HL-60 (cell line): Measurements from ENCODE around the gene TEDC2.

ENCODE experiments used
- DNase-seq, 2 experiments: peaks; one replicate each; pipeline ENCODE4 v3.0.0-alpha.2; 2010 to 2020; ENCODE audit warnings: low read depth in 1 of 2, low spot score in 1 of 2
- H3K27ac ChIP-seq: fragments of 250-450 bp; sonication (Bioruptor Pico); replicated peaks from 2 replicates; pipeline ENCODE4 v1.5.1; 2020; ENCODE audit warnings: mild to moderate bottlenecking, moderate library complexity
- H3K27me3 ChIP-seq: fragments of 250-450 bp; sonication (Bioruptor Pico); 2 replicates; pipeline ENCODE4 v1.5.1; 2021; ENCODE audit warnings: mild to moderate bottlenecking, moderate library complexity; ENCODE audit not compliant: insufficient read depth, poor library complexity, severe bottlenecking
- H3K4me3 ChIP-seq: replicated peaks from 2 replicates; pipeline ENCODE4 v1.5.1; 2011; ENCODE audit warnings: mild to moderate bottlenecking, control low read depth, low read length; ENCODE audit not compliant: insufficient read depth
- GABPA ChIP-seq: IDR thresholded peaks from 2 replicates; pipeline ENCODE4 v1.6.1; 2012; ENCODE audit warnings: low read depth
- POLR2AphosphoS5 ChIP-seq: IDR thresholded peaks from 2 replicates; pipeline ENCODE4 v1.6.1; 2012; ENCODE audit warnings: low read depth
- SPI1 ChIP-seq: IDR thresholded peaks from 2 replicates; pipeline ENCODE4 v1.6.1; 2012; ENCODE audit warnings: low read depth, mild to moderate bottlenecking, borderline replicate concordance
- TF ChIP-seq, protein P1 (sequence below): IDR thresholded peaks from 2 replicates; pipeline ENCODE4 v1.6.1; 2012; ENCODE audit warnings: low read depth; ENCODE audit not compliant: insufficient replicate concordance
- TF ChIP-seq, protein P2 (sequence below): IDR thresholded peaks from one replicate; pipeline ENCODE4 v1.5.1; 2011; ENCODE audit warnings: low read length, control low read depth, inconsistent platforms; ENCODE audit not compliant: insufficient read depth

TEDC2 gene

DNA sequence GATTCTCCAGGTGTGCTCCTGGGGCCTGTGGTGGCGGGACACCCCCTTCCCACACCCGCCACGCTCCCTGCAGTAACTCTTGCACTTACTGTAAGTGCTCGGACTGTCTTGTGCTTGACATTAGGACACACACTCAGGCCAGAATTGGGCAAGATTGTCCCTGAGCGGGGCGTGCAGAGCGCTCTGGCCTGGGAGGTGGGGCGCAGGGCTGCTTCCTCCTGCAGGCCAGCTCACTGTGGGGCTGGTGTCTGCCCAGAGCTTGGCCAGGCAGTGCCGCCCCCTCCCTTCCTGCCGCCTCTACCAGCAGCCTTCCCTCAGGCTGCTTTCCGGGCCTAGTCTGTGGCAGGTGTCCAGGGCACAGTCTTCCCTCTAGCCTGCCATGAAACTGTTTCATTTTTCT is 47.8 kb downstream of the TEDC2 start:
- Histone ChIP-seq H3K27me3 (no peaks in the 10 kb centered on the region), H3K27ac (peak overlapping the region; percentile 78), H3K4me3 (no peak overlapping the region)
- TF ChIP-seq POLR2AphosphoS5 (no peak), SPI1 (no peak)
- peak; percentile 79 to 80 for DNase-seq

DNA sequence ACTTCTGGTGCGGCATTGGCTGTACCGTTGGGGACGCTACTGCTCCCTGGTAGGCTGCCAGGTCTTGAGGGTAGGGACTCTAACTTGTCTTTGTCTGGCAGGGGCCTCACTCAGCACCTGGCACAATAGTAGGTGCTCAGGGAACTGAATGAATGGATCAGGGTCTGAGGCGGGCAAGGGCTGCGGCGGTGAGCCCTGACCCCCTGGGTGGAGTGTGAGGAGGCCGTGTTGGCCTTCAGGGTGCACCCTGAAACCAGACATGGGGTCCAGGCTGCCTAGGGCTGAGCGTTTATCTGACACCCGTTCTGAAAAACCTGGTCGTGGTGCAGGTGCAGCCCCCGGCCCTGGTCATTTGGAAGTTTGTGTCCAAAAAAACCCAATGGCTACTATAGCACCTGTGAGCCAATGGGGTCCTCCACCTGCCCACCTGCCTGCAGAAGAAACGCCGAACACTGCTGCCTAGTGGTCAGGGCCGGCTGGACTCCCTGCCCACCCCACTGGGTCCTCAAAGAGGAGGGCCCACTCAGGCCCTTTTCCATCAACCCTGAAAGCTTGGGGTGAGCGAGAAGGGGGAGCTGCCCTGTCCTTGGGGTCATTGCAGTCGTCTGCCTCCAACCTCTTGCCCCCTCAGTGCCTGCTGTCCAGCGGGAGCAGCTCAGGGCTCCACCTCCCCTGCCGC is 49.0 kb downstream of the TEDC2 start:
- TF ChIP-seq, protein P1, sequence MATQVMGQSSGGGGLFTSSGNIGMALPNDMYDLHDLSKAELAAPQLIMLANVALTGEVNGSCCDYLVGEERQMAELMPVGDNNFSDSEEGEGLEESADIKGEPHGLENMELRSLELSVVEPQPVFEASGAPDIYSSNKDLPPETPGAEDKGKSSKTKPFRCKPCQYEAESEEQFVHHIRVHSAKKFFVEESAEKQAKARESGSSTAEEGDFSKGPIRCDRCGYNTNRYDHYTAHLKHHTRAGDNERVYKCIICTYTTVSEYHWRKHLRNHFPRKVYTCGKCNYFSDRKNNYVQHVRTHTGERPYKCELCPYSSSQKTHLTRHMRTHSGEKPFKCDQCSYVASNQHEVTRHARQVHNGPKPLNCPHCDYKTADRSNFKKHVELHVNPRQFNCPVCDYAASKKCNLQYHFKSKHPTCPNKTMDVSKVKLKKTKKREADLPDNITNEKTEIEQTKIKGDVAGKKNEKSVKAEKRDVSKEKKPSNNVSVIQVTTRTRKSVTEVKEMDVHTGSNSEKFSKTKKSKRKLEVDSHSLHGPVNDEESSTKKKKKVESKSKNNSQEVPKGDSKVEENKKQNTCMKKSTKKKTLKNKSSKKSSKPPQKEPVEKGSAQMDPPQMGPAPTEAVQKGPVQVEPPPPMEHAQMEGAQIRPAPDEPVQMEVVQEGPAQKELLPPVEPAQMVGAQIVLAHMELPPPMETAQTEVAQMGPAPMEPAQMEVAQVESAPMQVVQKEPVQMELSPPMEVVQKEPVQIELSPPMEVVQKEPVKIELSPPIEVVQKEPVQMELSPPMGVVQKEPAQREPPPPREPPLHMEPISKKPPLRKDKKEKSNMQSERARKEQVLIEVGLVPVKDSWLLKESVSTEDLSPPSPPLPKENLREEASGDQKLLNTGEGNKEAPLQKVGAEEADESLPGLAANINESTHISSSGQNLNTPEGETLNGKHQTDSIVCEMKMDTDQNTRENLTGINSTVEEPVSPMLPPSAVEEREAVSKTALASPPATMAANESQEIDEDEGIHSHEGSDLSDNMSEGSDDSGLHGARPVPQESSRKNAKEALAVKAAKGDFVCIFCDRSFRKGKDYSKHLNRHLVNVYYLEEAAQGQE = no peak
- no peak for TF ChIP-seq POLR2AphosphoS5
- no peak for DNase-seq
- Histone ChIP-seq H3K4me3 (no peak overlapping the region), H3K27ac (no peak overlapping the region), H3K27me3 (no peaks in the 10 kb centered on the region)

DNA sequence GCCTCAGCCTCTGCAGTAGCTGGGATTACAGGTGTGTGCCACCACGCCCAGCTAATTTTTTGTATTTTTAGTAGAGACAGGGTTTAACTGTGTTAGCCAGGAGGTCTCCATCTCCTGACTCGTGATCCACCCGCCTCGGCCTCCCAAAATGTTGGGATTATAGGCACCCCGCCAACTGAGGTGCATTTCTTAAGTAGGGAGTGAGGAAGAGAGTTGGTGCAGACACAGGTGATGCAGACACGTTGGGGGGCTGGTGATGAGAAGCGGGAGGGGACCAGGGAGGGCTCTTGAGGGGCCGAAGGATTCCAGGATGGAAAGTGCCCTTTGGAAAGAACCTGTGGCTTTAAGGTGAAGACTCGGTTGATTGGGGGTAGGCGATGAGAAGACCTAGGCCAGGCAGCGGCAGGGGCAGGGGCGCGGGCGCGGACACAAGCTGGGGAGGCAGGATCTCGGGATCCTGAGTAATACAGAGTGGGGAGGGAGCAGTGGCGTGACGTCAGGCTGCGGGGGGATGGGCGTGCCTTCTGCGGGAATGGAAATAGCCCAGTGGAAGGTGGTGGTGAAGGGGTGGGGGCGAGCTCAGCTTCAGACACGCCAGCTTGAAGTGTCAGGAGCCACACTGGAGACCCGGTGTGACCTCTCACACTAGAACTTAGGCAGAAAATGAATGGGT is 51.4 kb downstream of the TEDC2 start:
- Histone ChIP-seq H3K4me3 (no peak overlapping the region), H3K27ac (no peak overlapping the region), H3K27me3 (no peaks in the 10 kb centered on the region)
- DNase-seq = no peak
- TF ChIP-seq, protein P1 = no peak
- TF ChIP-seq POLR2AphosphoS5 (no peak), SPI1 (no peak), GABPA (no peak)
- TF ChIP-seq, protein P2, sequence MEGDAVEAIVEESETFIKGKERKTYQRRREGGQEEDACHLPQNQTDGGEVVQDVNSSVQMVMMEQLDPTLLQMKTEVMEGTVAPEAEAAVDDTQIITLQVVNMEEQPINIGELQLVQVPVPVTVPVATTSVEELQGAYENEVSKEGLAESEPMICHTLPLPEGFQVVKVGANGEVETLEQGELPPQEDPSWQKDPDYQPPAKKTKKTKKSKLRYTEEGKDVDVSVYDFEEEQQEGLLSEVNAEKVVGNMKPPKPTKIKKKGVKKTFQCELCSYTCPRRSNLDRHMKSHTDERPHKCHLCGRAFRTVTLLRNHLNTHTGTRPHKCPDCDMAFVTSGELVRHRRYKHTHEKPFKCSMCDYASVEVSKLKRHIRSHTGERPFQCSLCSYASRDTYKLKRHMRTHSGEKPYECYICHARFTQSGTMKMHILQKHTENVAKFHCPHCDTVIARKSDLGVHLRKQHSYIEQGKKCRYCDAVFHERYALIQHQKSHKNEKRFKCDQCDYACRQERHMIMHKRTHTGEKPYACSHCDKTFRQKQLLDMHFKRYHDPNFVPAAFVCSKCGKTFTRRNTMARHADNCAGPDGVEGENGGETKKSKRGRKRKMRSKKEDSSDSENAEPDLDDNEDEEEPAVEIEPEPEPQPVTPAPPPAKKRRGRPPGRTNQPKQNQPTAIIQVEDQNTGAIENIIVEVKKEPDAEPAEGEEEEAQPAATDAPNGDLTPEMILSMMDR = no peak

DNA sequence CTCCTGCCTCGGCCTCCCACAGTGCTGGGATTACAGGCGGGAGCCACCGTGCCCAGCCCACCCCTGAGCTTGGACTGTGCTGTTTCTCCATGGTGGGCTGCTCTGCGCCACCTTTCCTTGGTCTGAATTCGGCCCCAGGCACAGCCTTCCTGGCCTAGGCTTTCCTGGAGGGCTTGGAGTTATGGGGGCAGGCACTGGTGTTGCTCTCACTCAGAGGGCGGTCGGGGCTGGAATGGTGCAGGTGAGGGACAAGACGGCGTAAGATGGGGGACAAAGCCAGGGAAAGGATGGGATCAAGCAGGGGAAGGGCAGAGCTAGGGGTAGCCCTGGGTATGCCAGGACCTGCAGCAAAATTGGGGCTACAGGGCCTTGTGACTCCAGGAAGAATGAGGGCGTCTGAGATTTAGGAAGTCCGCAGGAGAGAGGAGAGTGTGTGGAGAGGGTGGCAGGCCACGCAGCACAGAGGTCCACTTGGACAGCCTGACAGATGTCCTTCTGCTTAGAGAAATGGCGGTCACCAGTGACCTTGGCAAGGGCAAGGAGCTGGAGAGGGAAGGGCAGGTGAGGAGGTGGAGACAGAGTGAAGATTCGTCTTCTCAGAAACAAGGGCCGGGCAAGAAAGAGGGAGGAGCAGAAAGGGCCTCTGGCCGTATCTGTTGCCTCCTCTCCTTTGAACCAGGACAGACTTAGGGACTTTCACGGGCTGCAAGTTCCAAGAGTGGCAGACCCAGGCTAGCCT is 52.3 kb downstream of the TEDC2 start:
- Histone ChIP-seq H3K27ac (no peak overlapping the region), H3K27me3 (no peaks in the 10 kb centered on the region), H3K4me3 (no peak overlapping the region)
- no peak for TF ChIP-seq GABPA
- no peak for DNase-seq

DNA sequence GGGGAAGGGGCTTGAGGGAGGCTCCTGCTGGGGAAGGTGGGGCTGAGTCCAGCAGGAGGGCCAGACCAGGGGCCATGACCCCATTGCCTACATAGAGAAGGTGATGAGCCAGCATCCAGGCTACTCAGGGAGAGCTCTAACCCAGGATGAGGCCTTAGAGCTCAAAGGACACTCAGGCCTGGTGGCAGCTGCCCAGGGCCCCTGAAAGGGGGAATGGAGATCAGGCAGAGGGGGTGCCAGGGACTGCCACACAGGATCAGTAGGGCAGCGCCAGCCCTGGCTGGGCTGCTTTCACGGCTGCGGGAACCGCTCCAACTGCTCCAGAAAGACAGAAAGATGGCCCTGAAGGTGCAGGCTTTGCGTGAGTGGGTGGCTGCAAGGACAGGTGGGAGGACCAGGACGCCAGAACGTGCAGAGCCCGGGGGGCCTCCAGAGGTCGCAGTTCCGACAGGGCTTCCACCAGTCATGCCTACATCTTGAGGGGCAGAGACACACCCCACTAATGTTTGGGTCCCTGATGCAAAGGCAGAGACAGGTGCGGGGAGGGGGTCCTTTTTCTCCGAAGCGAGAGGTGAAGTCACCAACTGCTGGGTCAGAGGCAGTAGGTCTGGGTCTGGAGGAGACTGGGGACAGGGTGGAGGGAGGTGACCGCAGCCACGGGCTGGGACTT is 53.0 kb downstream of the TEDC2 start:
- Histone ChIP-seq H3K27ac (peak overlapping the region; percentile 97), H3K4me3 (peak overlapping the region; percentile 24; the same call in 1 of the 2 replicates), H3K27me3 (no peaks in the 10 kb centered on the region)
- TF ChIP-seq SPI1 = no peak
- TF ChIP-seq, protein P2 = no peak
- TF ChIP-seq, protein P1 = no peak
- TF ChIP-seq POLR2AphosphoS5 = no peak
- no peak for TF ChIP-seq GABPA
- DNase-seq = no peak
